B cell (primary cell): ENCODE results near the gene PLK3. TPM values are rescaled to one million over a fixed set of nuclear protein-coding genes. Genes with fewer than 3 reads are reported as not detected.

Experiments used
- ATAC-seq: fragments of 200-7000 bp; cut with Tn5 transposase; one replicate; pipeline ENCODE4 v1.10.0; 2021; ENCODE audit warnings: low read depth, mild to moderate bottlenecking, moderate number of reproducible peaks, moderate library complexity
- CTCF ChIA-PET: fragments of 350-600 bp; sonication (Branson Sonifier 250); formaldehyde crosslinking; loops from one replicate; lab custom pipeline; 2021; ENCODE audit warnings: antibody characterized with exemption, inconsistent platforms; lab: Charles Lee
- POLR2A ChIA-PET: fragments of 350-600 bp; sonication (Branson Sonifier 250); formaldehyde crosslinking; loops from one replicate; lab custom pipeline; 2021; ENCODE audit warnings: antibody characterized with exemption; lab: Charles Lee
- DNase-seq: peaks from one replicate; pipeline ENCODE4 v3.0.0; 2013
- H2AFZ ChIP-seq: 2 replicates; pipeline ENCODE4 v1.6.1; 2012; ENCODE audit warnings: mild to moderate bottlenecking, low read depth, low read length; ENCODE audit not compliant: insufficient read depth, poor library complexity, severe bottlenecking
- H3K27ac ChIP-seq, 2 donors: 1 replicate in 1 of 2; 2 replicates in 1 of 2; pipeline ENCODE4 v1.5.1; 2012 to 2013; ENCODE audit warnings: low read length in 2 of 2, mild to moderate bottlenecking in 2 of 2, moderate library complexity in 1 of 2
- H3K27me3 ChIP-seq, 4 experiments: fragments of 200-600 bp in 1 of 4; sonication (generic) in 1 of 4; replicated peaks in 1 of 4; 1 replicate in 2 of 4; 2 replicates in 2 of 4; pipeline versions ENCODE4 v1.6.1 to v1.7.0; 2013 to 2016; ENCODE audit warnings: low read length in 3 of 4, mild to moderate bottlenecking in 2 of 4, mixed read lengths in 1 of 4, moderate library complexity in 1 of 4; ENCODE audit not compliant: insufficient read depth in 4 of 4, control insufficient read depth in 3 of 4; ENCODE audit errors: control extremely low read depth in 1 of 4
- H3K36me3 ChIP-seq, 2 experiments: replicated peaks in 1 of 2; 1 replicate in 1 of 2; 2 replicates in 1 of 2; pipeline versions ENCODE4 v1.6.1 to v1.7.1; 2013; ENCODE audit warnings: low read length in 1 of 2; ENCODE audit not compliant: insufficient read depth in 2 of 2, control insufficient read depth in 1 of 2; ENCODE audit errors: control extremely low read depth in 1 of 2, extremely low read depth in 1 of 2
- H3K4me1 ChIP-seq, 2 donors: fragments of 200-600 bp in 1 of 2; sonication (generic) in 1 of 2; 1 replicate in 1 of 2; 2 replicates in 1 of 2; pipeline versions ENCODE4 v1.5.1 to v1.6.1; 2013 to 2017; ENCODE audit warnings: low read length in 2 of 2; ENCODE audit not compliant: control insufficient read depth in 2 of 2, insufficient read depth in 2 of 2
- H3K4me2 ChIP-seq: replicated peaks from 2 replicates; pipeline ENCODE3; 2012; ENCODE audit warnings: mild to moderate bottlenecking, low read depth, low read length; ENCODE audit not compliant: poor library complexity, severe bottlenecking
- H3K4me3 ChIP-seq, 5 experiments: fragments of 200-600 bp in 1 of 5; sonication (generic) in 1 of 5; 1 replicate in 3 of 5; 2 replicates in 2 of 5; pipeline versions ENCODE4 v1.5.1 to v1.7.0; 2011 to 2016; ENCODE audit warnings: low read length in 4 of 5, mild to moderate bottlenecking in 4 of 5, low read depth in 2 of 5, control low read depth in 1 of 5, moderate library complexity in 1 of 5; ENCODE audit not compliant: insufficient read depth in 1 of 5; ENCODE audit errors: control extremely low read depth in 1 of 5, extremely low read depth in 1 of 5
- H3K79me2 ChIP-seq: fragments of 200-600 bp; sonication (generic); one replicate; pipeline ENCODE4 v1.6.0; 2016; ENCODE audit warnings: low read length; ENCODE audit not compliant: control insufficient read depth, insufficient read depth
- H3K9ac ChIP-seq: fragments of 200-600 bp; sonication (generic); 2 replicates; pipeline ENCODE4 v1.6.1; 2017; ENCODE audit warnings: mild to moderate bottlenecking, low read length, moderate library complexity
- H3K9me3 ChIP-seq, 3 donors: one replicate each; pipeline versions ENCODE4 v1.6.1 to v1.7.1; 2013; ENCODE audit warnings: low read length in 2 of 3; ENCODE audit not compliant: control insufficient read depth in 2 of 3, insufficient read depth in 1 of 3; ENCODE audit errors: control extremely low read depth in 1 of 3
- H4K20me1 ChIP-seq: 2 replicates; pipeline ENCODE4 v1.6.0; 2012; ENCODE audit warnings: mild to moderate bottlenecking, low read length; ENCODE audit not compliant: insufficient read depth, control insufficient read depth, poor library complexity, severe bottlenecking
- H3K27ac Mint-ChIP-seq: one replicate; pipeline ENCODE4 v1.8.0; 2021; ENCODE audit warnings: mixed read lengths
- H3K27me3 Mint-ChIP-seq: one replicate; pipeline ENCODE4 v1.8.0; 2021; ENCODE audit warnings: mixed read lengths
- H3K4me1 Mint-ChIP-seq: one replicate; pipeline ENCODE4 v1.8.0; 2021; ENCODE audit warnings: mixed read lengths
- H3K4me3 Mint-ChIP-seq: one replicate; pipeline ENCODE4 v1.8.0; 2021; ENCODE audit warnings: mixed read lengths
- H3K9me3 Mint-ChIP-seq: one replicate; pipeline ENCODE4 v1.8.0; 2022; ENCODE audit warnings: mixed read lengths; ENCODE audit not compliant: insufficient read depth
- EZH2 ChIP-seq: IDR thresholded peaks from 2 replicates; pipeline ENCODE4 v1.6.1; 2012; ENCODE audit warnings: borderline replicate concordance, low read depth, mild to moderate bottlenecking, moderate library complexity, low read length; ENCODE audit not compliant: insufficient read depth, poor library complexity, severe bottlenecking
- WGBS: methylation state at CpG from one replicate; pipeline ENCODE4 v1.1.5; 2013; ENCODE audit warnings: missing lambda C conversion rate; ENCODE audit not compliant: insufficient coverage; 5-methylcytosine and 5-hydroxymethylcytosine counted together
- intact Hi-C: fragments of 100-400 bp; cut with micrococcal nuclease; formaldehyde crosslinking; loops from one replicate; pipeline ENCODE4 v1.10.0; 2022
- polyA plus RNA-seq: library from polyadenylated mRNA; depleted of rRNA; stranded (reverse); fragments of >200 nt; gene quantifications from 2 replicates; pipeline ENCODE4 v1.2.3, GENCODE V29; 2012
- total RNA-seq, 2 donors: library from RNA; stranded (reverse); fragments of 120-200 nt in 1 of 2; gene quantifications; 1 replicate in 1 of 2; 2 replicates in 1 of 2; pipeline versions ENCODE4 v1.2.3 to v1.2.4, GENCODE V29; 2013 to 2022
- TF ChIP-seq, protein P1 (sequence below): fragments of 200-600 bp; IDR thresholded peaks from one replicate; pipeline ENCODE4 v1.8.0; 2022; ENCODE audit warnings: antibody characterized with exemption, mild to moderate bottlenecking

The PLK3 gene
- total and polyA plus RNA-seq, 2 donors (not counting 1 experiment from before 2014, with no cell fraction given): 35.9 to 93.5 TPM

DNA sequence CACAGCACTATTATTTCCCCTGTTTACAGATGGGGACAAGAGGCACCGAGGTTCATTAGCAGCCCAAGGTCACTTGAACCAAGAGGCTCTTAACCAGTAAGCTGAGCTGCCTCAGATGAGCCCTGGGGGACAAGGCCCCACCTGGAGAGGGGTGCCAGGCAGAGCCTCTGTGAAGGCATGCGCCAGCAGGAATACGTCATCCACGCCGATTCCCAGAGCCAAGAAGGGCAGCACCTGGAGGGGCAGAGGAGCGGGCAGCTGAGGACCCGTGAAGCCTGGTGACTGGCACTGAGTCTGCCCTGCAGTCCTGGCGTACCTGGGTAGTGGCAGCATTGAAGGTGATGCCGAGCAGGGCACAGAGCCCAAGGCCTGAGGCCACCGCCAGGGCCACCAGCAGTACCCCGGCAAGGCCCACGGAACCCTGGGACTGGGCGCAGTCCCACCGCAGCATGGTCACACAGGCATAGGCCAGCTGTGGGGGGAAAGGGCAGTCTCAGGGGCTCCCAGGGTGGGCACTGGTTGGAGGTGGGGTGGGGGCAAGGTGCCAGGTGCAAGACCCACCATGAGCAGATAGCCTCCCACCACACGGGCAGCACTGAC lies 28.8 kb downstream of the PLK3 start:
- DNase-seq (no peak), ATAC-seq (no peak)
- 98% methylated on average over 14 of the region's 15 CpGs for WGBS
- Mint-ChIP-seq H3K9me3 (no peaks in the 10 kb centered on the region), H3K27ac (no peak overlapping the region), H3K27me3 (no peaks in the 10 kb centered on the region), H3K4me3 (no peak overlapping the region), H3K4me1 (peaks cover 1% of the 10 kb centered on the region)
- H3K79me2 ChIP-seq: no peaks in the 10 kb centered on the region
- H3K27ac ChIP-seq: no peak overlapping the region
- intact Hi-C loops: no loop called here
- no peak overlapping the region for H2AFZ ChIP-seq
- ChIA-PET POLR2A (no interaction called here), CTCF (interaction anchor here (1.7 kb wide), 1 partner anchor 10 kb away, joined by 5 read pairs; no protein-coding TSS in a partner anchor)
- H3K4me3 ChIP-seq: no peak overlapping the region
- no peaks in the 10 kb centered on the region for H3K27me3 ChIP-seq
- no peak overlapping the region for H3K9ac ChIP-seq
- no peaks in the 10 kb centered on the region for H4K20me1 ChIP-seq
- no peak overlapping the region for H3K4me2 ChIP-seq
- no peaks in the 10 kb centered on the region for H3K36me3 ChIP-seq
- TF ChIP-seq, protein P1, sequence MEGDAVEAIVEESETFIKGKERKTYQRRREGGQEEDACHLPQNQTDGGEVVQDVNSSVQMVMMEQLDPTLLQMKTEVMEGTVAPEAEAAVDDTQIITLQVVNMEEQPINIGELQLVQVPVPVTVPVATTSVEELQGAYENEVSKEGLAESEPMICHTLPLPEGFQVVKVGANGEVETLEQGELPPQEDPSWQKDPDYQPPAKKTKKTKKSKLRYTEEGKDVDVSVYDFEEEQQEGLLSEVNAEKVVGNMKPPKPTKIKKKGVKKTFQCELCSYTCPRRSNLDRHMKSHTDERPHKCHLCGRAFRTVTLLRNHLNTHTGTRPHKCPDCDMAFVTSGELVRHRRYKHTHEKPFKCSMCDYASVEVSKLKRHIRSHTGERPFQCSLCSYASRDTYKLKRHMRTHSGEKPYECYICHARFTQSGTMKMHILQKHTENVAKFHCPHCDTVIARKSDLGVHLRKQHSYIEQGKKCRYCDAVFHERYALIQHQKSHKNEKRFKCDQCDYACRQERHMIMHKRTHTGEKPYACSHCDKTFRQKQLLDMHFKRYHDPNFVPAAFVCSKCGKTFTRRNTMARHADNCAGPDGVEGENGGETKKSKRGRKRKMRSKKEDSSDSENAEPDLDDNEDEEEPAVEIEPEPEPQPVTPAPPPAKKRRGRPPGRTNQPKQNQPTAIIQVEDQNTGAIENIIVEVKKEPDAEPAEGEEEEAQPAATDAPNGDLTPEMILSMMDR: no peak
- peaks cover 0 to 4% (median 0%) of the 10 kb centered on the region in 3 donors for H3K9me3 ChIP-seq
- H3K4me1 ChIP-seq: no peaks in the 10 kb centered on the region

GRCh38 chr1:44829506-44830384 lies 29.6 kb downstream of the PLK3 start:
- no peak overlapping the region for H2AFZ ChIP-seq
- TF ChIP-seq, protein P1: no peak
- no peak for TF ChIP-seq EZH2
- no peaks in the 10 kb centered on the region for H3K79me2 ChIP-seq
- no peaks in the 10 kb centered on the region for H3K27me3 Mint-ChIP-seq
- peaks cover 1% of the 10 kb centered on the region for H3K4me1 Mint-ChIP-seq
- H3K4me3 ChIP-seq: no peak overlapping the region
- H3K9me3 ChIP-seq: peaks cover 0 to 4% (median 0%) of the 10 kb centered on the region in 3 donors
- ChIA-PET POLR2A (no interaction called here), CTCF (interaction anchor here (0.6 to 1.7 kb wide), 2 partner anchors 11 to 126 kb away, joined by 4 to 5 read pairs; no protein-coding TSS in a partner anchor)
- DNase-seq (no peak), ATAC-seq (no peak)
- no peak overlapping the region for H3K4me3 Mint-ChIP-seq
- H3K4me1 ChIP-seq: no peaks in the 10 kb centered on the region
- H3K27ac ChIP-seq: no peak overlapping the region
- H3K27me3 ChIP-seq: no peaks in the 10 kb centered on the region
- 77% methylated on average over 12 of the region's 12 CpGs for WGBS
- no peaks in the 10 kb centered on the region for H4K20me1 ChIP-seq
- intact Hi-C loops: no loop called here
- H3K4me2 ChIP-seq: no peak overlapping the region
- H3K36me3 ChIP-seq: no peaks in the 10 kb centered on the region
- H3K27ac Mint-ChIP-seq: no peak overlapping the region
- no peak overlapping the region for H3K9ac ChIP-seq
- no peaks in the 10 kb centered on the region for H3K9me3 Mint-ChIP-seq
